ENCODE results near the gene THRB.

Gene THRB

GRCh38 chr3:24242012-24242698 lies 252.5 kb downstream of the THRB start:
- Histone ChIP-seq H3K36me3 (ENCODE audit: control insufficient read depth in 2 of 2, insufficient read depth in 1 of 2, low read length in 2 of 2) (no peaks in the 10 kb centered on the region), H3K4me3 (ENCODE audit: low read depth, low read length) (no peak overlapping the region), H3K27ac (ENCODE audit: extremely low read depth, low read depth, low read length) (no peak overlapping the region), H3K9me3 (ENCODE audit: control insufficient read depth, insufficient read depth, low read depth, low read length) (no peaks in the 10 kb centered on the region), H3K4me1 (ENCODE audit: control insufficient read depth, insufficient read depth, low read length) (peaks cover 5% of the 10 kb centered on the region; the same call in 1 of the 2 replicates)
- TF ChIP-seq ZNF560 (tag by site-specific recombination; IDR thresholded peaks at IDR 0.05; ENCODE audit: borderline replicate concordance) (no peak), ZSCAN30 (tag by site-specific recombination; IDR thresholded peaks at IDR 0.05) (no peak), ZNF677 (tag by site-specific recombination; IDR thresholded peaks at IDR 0.05) (no peak), ZNF426 (tag by site-specific recombination; IDR thresholded peaks at IDR 0.05) (no peak), SP7 (tag by site-specific recombination; IDR thresholded peaks at IDR 0.05) (no peak), TRIM28 (IDR thresholded peaks at IDR 0.05; ENCODE audit: borderline replicate concordance, low read length) (no peak), ZNF292 (tag by site-specific recombination; IDR thresholded peaks at IDR 0.05; ENCODE audit: borderline replicate concordance, low read depth) (no peak), ZNF266 (tag by site-specific recombination; IDR thresholded peaks at IDR 0.05; ENCODE audit: low read depth) (no peak), ZNF239 (tag by site-specific recombination; IDR thresholded peaks at IDR 0.05) (no peak), ZNF335 (tag by site-specific recombination; conservative IDR thresholded peaks at IDR 0.05) (no peak), ZNF544 (tag by site-specific recombination; IDR thresholded peaks at IDR 0.05) (no peak), ZNF132 (tag by site-specific recombination; IDR thresholded peaks at IDR 0.05; ENCODE audit: borderline replicate concordance) (no peak), ZNF529 (tag by site-specific recombination; IDR thresholded peaks at IDR 0.05; ENCODE audit: insufficient replicate concordance) (no peak), ZSCAN23 (tag by site-specific recombination; IDR thresholded peaks at IDR 0.05) (no peak), PRDM4 (tag by site-specific recombination; IDR thresholded peaks at IDR 0.05) (no peak), ZFP37 (tag by site-specific recombination; IDR thresholded peaks at IDR 0.05) (no peak)
- TF ChIP-seq, protein P1, sequence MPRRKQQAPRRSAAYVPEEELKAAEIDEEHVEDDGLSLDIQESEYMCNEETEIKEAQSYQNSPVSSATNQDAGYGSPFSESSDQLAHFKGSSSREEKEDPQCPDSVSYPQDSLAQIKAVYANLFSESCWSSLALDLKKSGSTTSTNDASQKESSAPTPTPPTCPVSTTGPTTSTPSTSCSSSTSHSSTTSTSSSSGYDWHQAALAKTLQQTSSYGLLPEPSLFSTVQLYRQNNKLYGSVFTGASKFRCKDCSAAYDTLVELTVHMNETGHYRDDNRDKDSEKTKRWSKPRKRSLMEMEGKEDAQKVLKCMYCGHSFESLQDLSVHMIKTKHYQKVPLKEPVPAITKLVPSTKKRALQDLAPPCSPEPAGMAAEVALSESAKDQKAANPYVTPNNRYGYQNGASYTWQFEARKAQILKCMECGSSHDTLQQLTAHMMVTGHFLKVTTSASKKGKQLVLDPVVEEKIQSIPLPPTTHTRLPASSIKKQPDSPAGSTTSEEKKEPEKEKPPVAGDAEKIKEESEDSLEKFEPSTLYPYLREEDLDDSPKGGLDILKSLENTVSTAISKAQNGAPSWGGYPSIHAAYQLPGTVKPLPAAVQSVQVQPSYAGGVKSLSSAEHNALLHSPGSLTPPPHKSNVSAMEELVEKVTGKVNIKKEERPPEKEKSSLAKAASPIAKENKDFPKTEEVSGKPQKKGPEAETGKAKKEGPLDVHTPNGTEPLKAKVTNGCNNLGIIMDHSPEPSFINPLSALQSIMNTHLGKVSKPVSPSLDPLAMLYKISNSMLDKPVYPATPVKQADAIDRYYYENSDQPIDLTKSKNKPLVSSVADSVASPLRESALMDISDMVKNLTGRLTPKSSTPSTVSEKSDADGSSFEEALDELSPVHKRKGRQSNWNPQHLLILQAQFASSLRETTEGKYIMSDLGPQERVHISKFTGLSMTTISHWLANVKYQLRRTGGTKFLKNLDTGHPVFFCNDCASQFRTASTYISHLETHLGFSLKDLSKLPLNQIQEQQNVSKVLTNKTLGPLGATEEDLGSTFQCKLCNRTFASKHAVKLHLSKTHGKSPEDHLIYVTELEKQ (tag by site-specific recombination; IDR thresholded peaks at IDR 0.05; ENCODE audit: borderline replicate concordance) = no peak
- TF ChIP-seq, protein P2, sequence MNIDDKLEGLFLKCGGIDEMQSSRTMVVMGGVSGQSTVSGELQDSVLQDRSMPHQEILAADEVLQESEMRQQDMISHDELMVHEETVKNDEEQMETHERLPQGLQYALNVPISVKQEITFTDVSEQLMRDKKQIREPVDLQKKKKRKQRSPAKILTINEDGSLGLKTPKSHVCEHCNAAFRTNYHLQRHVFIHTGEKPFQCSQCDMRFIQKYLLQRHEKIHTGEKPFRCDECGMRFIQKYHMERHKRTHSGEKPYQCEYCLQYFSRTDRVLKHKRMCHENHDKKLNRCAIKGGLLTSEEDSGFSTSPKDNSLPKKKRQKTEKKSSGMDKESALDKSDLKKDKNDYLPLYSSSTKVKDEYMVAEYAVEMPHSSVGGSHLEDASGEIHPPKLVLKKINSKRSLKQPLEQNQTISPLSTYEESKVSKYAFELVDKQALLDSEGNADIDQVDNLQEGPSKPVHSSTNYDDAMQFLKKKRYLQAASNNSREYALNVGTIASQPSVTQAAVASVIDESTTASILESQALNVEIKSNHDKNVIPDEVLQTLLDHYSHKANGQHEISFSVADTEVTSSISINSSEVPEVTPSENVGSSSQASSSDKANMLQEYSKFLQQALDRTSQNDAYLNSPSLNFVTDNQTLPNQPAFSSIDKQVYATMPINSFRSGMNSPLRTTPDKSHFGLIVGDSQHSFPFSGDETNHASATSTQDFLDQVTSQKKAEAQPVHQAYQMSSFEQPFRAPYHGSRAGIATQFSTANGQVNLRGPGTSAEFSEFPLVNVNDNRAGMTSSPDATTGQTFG (tag by site-specific recombination; IDR thresholded peaks at IDR 0.05; ENCODE audit: borderline replicate concordance) = no peak
- TF ChIP-seq, protein P3, sequence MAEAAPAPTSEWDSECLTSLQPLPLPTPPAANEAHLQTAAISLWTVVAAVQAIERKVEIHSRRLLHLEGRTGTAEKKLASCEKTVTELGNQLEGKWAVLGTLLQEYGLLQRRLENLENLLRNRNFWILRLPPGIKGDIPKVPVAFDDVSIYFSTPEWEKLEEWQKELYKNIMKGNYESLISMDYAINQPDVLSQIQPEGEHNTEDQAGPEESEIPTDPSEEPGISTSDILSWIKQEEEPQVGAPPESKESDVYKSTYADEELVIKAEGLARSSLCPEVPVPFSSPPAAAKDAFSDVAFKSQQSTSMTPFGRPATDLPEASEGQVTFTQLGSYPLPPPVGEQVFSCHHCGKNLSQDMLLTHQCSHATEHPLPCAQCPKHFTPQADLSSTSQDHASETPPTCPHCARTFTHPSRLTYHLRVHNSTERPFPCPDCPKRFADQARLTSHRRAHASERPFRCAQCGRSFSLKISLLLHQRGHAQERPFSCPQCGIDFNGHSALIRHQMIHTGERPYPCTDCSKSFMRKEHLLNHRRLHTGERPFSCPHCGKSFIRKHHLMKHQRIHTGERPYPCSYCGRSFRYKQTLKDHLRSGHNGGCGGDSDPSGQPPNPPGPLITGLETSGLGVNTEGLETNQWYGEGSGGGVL (tag by site-specific recombination; IDR thresholded peaks at IDR 0.05) = no peak
- ChIA-PET CTCF (interaction anchor here (0.6 to 0.9 kb wide), 2 partner anchors 18 to 56 kb away, joined by 3 read pairs; no protein-coding TSS in a partner anchor), POLR2A (no interaction called here)
